Neural cell (in vitro differentiated cells): ENCODE measurements around the gene C1orf115.

Source experiments
- EP300 ChIP-seq: fragments of 450-650 bp; conservative IDR thresholded peaks from 2 replicates; pipeline ENCODE4 v1.6.1; 2014; ENCODE audit warnings: antibody characterized with exemption, mild to moderate bottlenecking, moderate library complexity; ENCODE audit not compliant: poor library complexity, severe bottlenecking
- MXI1 ChIP-seq: fragments of 450-650 bp; conservative IDR thresholded peaks from 2 replicates; pipeline ENCODE4 v1.6.1; 2014; ENCODE audit warnings: antibody characterized with exemption, mild to moderate bottlenecking; ENCODE audit not compliant: poor library complexity, severe bottlenecking
- TAF1 ChIP-seq: IDR thresholded peaks from 2 replicates; pipeline ENCODE4 v1.6.1; 2012; ENCODE audit warnings: low read depth
- TF ChIP-seq, protein P1 (sequence below): IDR thresholded peaks from 2 replicates; pipeline ENCODE4 v1.6.1; 2012; ENCODE audit warnings: borderline replicate concordance
- TF ChIP-seq, protein P2 (sequence below): fragments of 450-650 bp; IDR thresholded peaks from 2 replicates; pipeline ENCODE4 v1.5.1; 2014; ENCODE audit warnings: antibody characterized with exemption, mild to moderate bottlenecking, moderate library complexity; ENCODE audit not compliant: poor library complexity, severe bottlenecking

DNA sequence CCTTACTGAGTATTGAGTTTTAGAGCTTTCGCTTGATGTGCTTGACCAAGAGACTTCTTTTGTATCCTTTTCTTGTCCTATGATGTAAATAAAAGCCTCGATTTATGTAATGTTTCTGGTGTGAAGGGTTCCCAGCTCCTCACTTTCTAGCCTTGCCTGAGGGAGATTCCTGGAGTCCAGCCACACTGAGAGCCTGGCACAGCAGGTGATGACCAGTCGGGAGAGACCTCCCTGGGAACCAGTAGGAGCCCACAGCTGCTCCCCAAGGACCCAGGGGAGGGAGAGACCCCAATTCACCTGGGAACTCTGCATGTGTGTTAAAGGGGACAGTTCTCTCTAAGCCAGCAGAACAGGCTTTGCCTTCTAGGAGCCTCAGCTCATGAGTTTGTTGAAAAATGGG is 8.9 kb downstream of the C1orf115 start:
- TF ChIP-seq, protein P1, sequence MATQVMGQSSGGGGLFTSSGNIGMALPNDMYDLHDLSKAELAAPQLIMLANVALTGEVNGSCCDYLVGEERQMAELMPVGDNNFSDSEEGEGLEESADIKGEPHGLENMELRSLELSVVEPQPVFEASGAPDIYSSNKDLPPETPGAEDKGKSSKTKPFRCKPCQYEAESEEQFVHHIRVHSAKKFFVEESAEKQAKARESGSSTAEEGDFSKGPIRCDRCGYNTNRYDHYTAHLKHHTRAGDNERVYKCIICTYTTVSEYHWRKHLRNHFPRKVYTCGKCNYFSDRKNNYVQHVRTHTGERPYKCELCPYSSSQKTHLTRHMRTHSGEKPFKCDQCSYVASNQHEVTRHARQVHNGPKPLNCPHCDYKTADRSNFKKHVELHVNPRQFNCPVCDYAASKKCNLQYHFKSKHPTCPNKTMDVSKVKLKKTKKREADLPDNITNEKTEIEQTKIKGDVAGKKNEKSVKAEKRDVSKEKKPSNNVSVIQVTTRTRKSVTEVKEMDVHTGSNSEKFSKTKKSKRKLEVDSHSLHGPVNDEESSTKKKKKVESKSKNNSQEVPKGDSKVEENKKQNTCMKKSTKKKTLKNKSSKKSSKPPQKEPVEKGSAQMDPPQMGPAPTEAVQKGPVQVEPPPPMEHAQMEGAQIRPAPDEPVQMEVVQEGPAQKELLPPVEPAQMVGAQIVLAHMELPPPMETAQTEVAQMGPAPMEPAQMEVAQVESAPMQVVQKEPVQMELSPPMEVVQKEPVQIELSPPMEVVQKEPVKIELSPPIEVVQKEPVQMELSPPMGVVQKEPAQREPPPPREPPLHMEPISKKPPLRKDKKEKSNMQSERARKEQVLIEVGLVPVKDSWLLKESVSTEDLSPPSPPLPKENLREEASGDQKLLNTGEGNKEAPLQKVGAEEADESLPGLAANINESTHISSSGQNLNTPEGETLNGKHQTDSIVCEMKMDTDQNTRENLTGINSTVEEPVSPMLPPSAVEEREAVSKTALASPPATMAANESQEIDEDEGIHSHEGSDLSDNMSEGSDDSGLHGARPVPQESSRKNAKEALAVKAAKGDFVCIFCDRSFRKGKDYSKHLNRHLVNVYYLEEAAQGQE, result no peak
- TF ChIP-seq TAF1 (no peak), MXI1 (no peak), EP300 (no peak)
- TF ChIP-seq, protein P2, sequence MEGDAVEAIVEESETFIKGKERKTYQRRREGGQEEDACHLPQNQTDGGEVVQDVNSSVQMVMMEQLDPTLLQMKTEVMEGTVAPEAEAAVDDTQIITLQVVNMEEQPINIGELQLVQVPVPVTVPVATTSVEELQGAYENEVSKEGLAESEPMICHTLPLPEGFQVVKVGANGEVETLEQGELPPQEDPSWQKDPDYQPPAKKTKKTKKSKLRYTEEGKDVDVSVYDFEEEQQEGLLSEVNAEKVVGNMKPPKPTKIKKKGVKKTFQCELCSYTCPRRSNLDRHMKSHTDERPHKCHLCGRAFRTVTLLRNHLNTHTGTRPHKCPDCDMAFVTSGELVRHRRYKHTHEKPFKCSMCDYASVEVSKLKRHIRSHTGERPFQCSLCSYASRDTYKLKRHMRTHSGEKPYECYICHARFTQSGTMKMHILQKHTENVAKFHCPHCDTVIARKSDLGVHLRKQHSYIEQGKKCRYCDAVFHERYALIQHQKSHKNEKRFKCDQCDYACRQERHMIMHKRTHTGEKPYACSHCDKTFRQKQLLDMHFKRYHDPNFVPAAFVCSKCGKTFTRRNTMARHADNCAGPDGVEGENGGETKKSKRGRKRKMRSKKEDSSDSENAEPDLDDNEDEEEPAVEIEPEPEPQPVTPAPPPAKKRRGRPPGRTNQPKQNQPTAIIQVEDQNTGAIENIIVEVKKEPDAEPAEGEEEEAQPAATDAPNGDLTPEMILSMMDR, result no peak
